A673 (cell line): ENCODE measurements around the gene TUBG2. TPM values are rescaled to one million over a fixed set of nuclear protein-coding genes. Genes with fewer than 3 reads are reported as not detected.

Source experiments
- BruUV-seq: library from RNA; stranded (reverse); fragments of 400-500 nt; replicated peaks from 2 replicates; lab custom pipeline; 2021; lab: Mats Ljungman, UMichigan
- CTCF ChIA-PET: fragments of 300-600 bp; sonication (Branson Sonifier 250); formaldehyde crosslinking; loops from one replicate; lab custom pipeline; 2022; ENCODE audit warnings: antibody characterized with exemption; lab: Charles Lee
- POLR2A ChIA-PET: fragments of 300-600 bp; sonication (Branson Sonifier 250); formaldehyde crosslinking; loops from one replicate; lab custom pipeline; 2022; ENCODE audit warnings: antibody characterized with exemption; ENCODE audit not compliant: low non-redundant PET; lab: Charles Lee
- DNase-seq: peaks from one replicate; pipeline ENCODE4 v3.0.0-alpha.2; 2015; ENCODE audit warnings: low spot score
- H3K27ac ChIP-seq: fragments of 200-600 bp; sonication (generic); 2 replicates; pipeline ENCODE4 v1.5.1; 2016; ENCODE audit warnings: mixed run types, low read depth, mild to moderate bottlenecking, mixed read lengths, antibody characterized with exemption, low read length; ENCODE audit not compliant: poor library complexity, severe bottlenecking
- H3K27me3 ChIP-seq: fragments of 200-600 bp; sonication (generic); replicated peaks from 2 replicates; pipeline ENCODE4 v1.6.1; 2017; ENCODE audit warnings: mixed run types, low read depth, mild to moderate bottlenecking, mixed read lengths, antibody characterized with exemption, low read length; ENCODE audit not compliant: insufficient read depth, poor library complexity
- H3K36me3 ChIP-seq: fragments of 200-600 bp; sonication (generic); 2 replicates; pipeline ENCODE4 v1.6.1; 2016; ENCODE audit warnings: mixed run types, mild to moderate bottlenecking, mixed read lengths, antibody characterized with exemption, low read length; ENCODE audit not compliant: insufficient read depth, poor library complexity, severe bottlenecking
- H3K4me1 ChIP-seq: fragments of 200-600 bp; sonication (generic); 2 replicates; pipeline ENCODE4 v1.6.1; 2017; ENCODE audit warnings: mixed run types, mild to moderate bottlenecking, mixed read lengths, antibody characterized with exemption, low read length; ENCODE audit not compliant: insufficient read depth, poor library complexity, severe bottlenecking
- H3K4me3 ChIP-seq: fragments of 200-600 bp; sonication (generic); 2 replicates; pipeline ENCODE4 v1.5.1; 2016; ENCODE audit warnings: low read depth, mixed run types, mild to moderate bottlenecking, mixed read lengths, low read length; ENCODE audit not compliant: poor library complexity, severe bottlenecking
- H3K9me3 ChIP-seq: fragments of 200-600 bp; sonication (generic); 2 replicates; pipeline ENCODE4 v1.6.1; 2016; ENCODE audit warnings: mixed run types, low read depth, mild to moderate bottlenecking, mixed read lengths, antibody characterized with exemption, low read length; ENCODE audit not compliant: poor library complexity, severe bottlenecking
- EZH2 ChIP-seq: fragments of 200-600 bp; sonication (generic); IDR thresholded peaks from 2 replicates; pipeline ENCODE4 v1.6.1; 2017; ENCODE audit warnings: borderline replicate concordance, low read depth, mild to moderate bottlenecking, mixed read lengths, antibody characterized with exemption, low read length; ENCODE audit not compliant: poor library complexity, severe bottlenecking
- intact Hi-C: fragments of 100-400 bp; cut with micrococcal nuclease; formaldehyde crosslinking; loops from one replicate; pipeline ENCODE4 v1.10.0; 2022; ENCODE audit not compliant: unreplicated experiment
- total RNA-seq: library from RNA; stranded (reverse); gene quantifications from 2 replicates; pipeline ENCODE4 v1.2.3, GENCODE V29; 2021
- TF ChIP-seq, protein P1 (sequence below): fragments of 300-800, 200-600 bp; sonication (generic); conservative IDR thresholded peaks from 2 replicates; pipeline ENCODE4 v1.5.1; 2017; ENCODE audit warnings: low read depth, mild to moderate bottlenecking, antibody characterized with exemption, low read length, moderate library complexity, mixed read lengths

TUBG2 gene
- total RNA-seq, 1 experiment from 2014 or later: 14.6 TPM

DNA sequence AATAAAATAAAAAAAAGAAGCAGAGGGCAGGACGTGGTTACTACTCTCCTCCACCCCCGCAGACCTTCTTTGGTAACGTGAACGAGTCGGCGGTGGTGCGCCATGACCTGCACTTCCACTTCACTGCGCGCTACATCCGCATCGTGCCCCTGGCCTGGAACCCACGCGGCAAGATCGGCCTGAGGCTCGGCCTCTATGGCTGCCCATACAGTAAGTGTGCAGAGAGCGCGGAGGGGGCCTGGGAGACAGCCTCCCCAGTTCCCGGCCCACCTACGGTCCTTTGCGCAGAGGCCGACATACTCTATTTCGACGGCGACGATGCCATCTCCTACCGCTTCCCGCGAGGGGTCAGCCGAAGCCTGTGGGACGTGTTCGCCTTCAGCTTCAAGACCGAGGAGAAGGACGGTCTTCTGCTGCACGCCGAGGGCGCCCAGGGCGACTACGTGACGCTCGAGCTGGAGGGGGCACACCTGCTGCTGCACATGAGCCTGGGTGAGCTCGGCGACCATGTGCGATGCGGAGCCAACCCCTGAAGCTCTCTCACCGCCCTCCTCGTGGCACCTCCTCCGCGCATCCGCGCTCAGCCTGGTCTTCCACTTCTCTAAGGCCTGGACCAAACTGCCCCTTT lies 26.0 kb downstream of the TUBG2 start:
- H3K27me3 ChIP-seq: no peaks in the 10 kb centered on the region
- no TSS peak for BruUV-seq
- H3K36me3 ChIP-seq: no peaks in the 10 kb centered on the region
- no peak for DNase-seq
- no peak for TF ChIP-seq EZH2
- TF ChIP-seq, protein P1, sequence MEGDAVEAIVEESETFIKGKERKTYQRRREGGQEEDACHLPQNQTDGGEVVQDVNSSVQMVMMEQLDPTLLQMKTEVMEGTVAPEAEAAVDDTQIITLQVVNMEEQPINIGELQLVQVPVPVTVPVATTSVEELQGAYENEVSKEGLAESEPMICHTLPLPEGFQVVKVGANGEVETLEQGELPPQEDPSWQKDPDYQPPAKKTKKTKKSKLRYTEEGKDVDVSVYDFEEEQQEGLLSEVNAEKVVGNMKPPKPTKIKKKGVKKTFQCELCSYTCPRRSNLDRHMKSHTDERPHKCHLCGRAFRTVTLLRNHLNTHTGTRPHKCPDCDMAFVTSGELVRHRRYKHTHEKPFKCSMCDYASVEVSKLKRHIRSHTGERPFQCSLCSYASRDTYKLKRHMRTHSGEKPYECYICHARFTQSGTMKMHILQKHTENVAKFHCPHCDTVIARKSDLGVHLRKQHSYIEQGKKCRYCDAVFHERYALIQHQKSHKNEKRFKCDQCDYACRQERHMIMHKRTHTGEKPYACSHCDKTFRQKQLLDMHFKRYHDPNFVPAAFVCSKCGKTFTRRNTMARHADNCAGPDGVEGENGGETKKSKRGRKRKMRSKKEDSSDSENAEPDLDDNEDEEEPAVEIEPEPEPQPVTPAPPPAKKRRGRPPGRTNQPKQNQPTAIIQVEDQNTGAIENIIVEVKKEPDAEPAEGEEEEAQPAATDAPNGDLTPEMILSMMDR: no peak
- H3K4me3 ChIP-seq: no peak overlapping the region
- POLR2A ChIA-PET: no interaction called here
- H3K27ac ChIP-seq: no peak overlapping the region
- CTCF ChIA-PET: no interaction called here
- H3K9me3 ChIP-seq: no peaks in the 10 kb centered on the region
- intact Hi-C loops: no loop called here
- H3K4me1 ChIP-seq: peaks cover 14% of the 10 kb centered on the region

DNA sequence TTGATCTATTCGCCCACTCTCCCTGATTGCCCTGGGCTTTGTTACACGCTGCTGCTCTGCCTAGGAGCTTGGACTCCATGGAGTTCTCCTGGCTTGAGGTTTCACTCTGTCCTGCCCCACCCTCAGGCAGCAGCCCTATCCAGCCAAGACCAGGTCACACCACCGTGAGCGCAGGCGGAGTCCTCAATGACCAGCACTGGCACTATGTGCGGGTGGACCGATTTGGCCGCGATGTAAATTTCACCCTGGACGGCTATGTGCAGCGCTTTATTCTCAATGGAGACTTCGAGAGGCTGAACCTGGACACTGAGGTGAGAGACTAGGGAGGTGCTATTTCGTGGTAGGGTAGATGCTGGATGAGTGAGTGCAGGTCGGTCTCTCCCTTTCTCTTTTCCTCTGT lies 26.7 kb downstream of the TUBG2 start:
- BruUV-seq: no TSS peak
- no peaks in the 10 kb centered on the region for H3K36me3 ChIP-seq
- no peak for DNase-seq
- CTCF ChIA-PET: no interaction called here
- no peaks in the 10 kb centered on the region for H3K9me3 ChIP-seq
- H3K4me1 ChIP-seq: peaks cover 14% of the 10 kb centered on the region
- intact Hi-C loops: no loop called here
- H3K27me3 ChIP-seq: no peaks in the 10 kb centered on the region
- H3K27ac ChIP-seq: no peak overlapping the region
- H3K4me3 ChIP-seq: no peak overlapping the region
- TF ChIP-seq EZH2: no peak
- TF ChIP-seq, protein P1: no peak
- POLR2A ChIA-PET: no interaction called here

DNA sequence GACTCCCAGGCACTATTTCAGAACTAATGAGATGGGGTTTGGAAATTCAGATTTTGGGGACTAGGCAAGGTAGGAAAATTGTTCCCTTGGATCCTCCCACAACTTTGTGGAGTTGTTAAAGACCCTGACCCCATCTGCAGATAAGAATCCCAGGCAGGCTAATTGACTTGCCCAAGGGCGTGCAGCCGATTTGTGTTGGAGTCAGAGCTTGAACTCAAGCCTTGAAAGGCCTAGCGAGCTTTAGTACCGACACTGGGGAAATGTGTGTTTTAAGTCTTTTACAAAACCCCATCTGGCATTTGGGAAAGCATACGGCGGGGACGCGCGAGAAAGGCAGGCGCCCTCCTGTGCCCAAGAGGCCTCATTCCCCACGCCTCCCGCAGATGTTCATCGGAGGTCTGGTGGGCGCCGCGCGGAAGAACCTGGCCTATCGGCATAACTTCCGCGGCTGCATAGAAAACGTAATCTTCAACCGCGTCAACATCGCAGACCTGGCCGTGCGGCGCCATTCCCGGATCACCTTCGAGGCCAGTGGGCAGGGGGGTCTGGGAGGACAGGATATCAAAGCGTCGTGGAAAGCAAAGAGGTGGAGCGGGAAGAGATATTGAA lies 27.5 kb downstream of the TUBG2 start:
- no peak for DNase-seq
- H3K36me3 ChIP-seq: no peaks in the 10 kb centered on the region
- H3K4me1 ChIP-seq: peaks cover 9% of the 10 kb centered on the region
- H3K27ac ChIP-seq: no peak overlapping the region
- POLR2A ChIA-PET: no interaction called here
- no peaks in the 10 kb centered on the region for H3K9me3 ChIP-seq
- intact Hi-C loops: no loop called here
- no peaks in the 10 kb centered on the region for H3K27me3 ChIP-seq
- CTCF ChIA-PET: no interaction called here
- no peak for TF ChIP-seq EZH2
- TF ChIP-seq, protein P1: no peak
- no TSS peak for BruUV-seq
- no peak overlapping the region for H3K4me3 ChIP-seq
